Measurements from ENCODE around the gene RUFY3. TPM values are rescaled to one million over a fixed set of nuclear protein-coding genes. Genes with fewer than 3 reads are reported as not detected.

RUFY3 gene
- total and polyA plus RNA-seq, 2 of the 13 experiments (the other 11 are each of a cell fraction or from before 2014, with no cell fraction given) = 17.9 to 25.3 TPM

GRCh38 chr4:70687821-70688794 is 33.7 kb upstream of the RUFY3 start, which contains the start of gene UTP3 (continued):
- peak; percentile 84 for TF ChIP-seq PHF21A (CRISPR knock-in tag; IDR thresholded peaks at IDR 0.05)
- peak; percentile 2; the same call in 1 of the 2 replicates for TF ChIP-seq FOXO1 (CRISPR knock-in tag; IDR thresholded peaks at IDR 0.05)
- TF ChIP-seq SRSF1 (optimal IDR thresholded peaks at IDR 0.05; ENCODE audit: low read depth, low read length) = peak; percentile 55
- no peak for TF ChIP-seq ZNF550 (CRISPR knock-in tag; IDR thresholded peaks at IDR 0.05; ENCODE audit: borderline replicate concordance)
- TF ChIP-seq ARNTL (CRISPR knock-in tag; IDR thresholded peaks at IDR 0.05) = peak; percentile 89
- TF ChIP-seq CC2D1A (CRISPR knock-in tag; IDR thresholded peaks at IDR 0.05) = 0 out of 2 replicates have a peak, but pooled peaks have one; percentile 87
- TF ChIP-seq PRDM4 (CRISPR knock-in tag; IDR thresholded peaks at IDR 0.05; ENCODE audit: borderline replicate concordance) = no peak
- TF ChIP-seq ZNF207 (IDR thresholded peaks at IDR 0.05; ENCODE audit: borderline replicate concordance) = no peak
- peak; percentile 55; the same call in 1 of the 2 replicates for TF ChIP-seq FOXP4 (CRISPR knock-in tag; IDR thresholded peaks at IDR 0.05)
- TF ChIP-seq CREM (IDR thresholded peaks at IDR 0.05) = peak; percentile 91
- TF ChIP-seq CREM (CRISPR knock-in tag; IDR thresholded peaks at IDR 0.05) = no peak
- peak; percentile 57; the same call in 1 of the 2 replicates for TF ChIP-seq ZNF609 (CRISPR knock-in tag; IDR thresholded peaks at IDR 0.05; ENCODE audit: borderline replicate concordance)
- TF ChIP-seq ARNT2 (CRISPR knock-in tag; IDR thresholded peaks at IDR 0.05; ENCODE audit: low read depth) = peak; percentile 83
- TF ChIP-seq DBP (CRISPR knock-in tag; IDR thresholded peaks at IDR 0.05; ENCODE audit: not compliant biosample characterization) = no peak
- no peak for TF ChIP-seq RFX5 (IDR thresholded peaks at IDR 0.05; ENCODE audit: low read depth, low read length)
- peak; percentile 91 for TF ChIP-seq ZNF772 (CRISPR knock-in tag; IDR thresholded peaks at IDR 0.05)
- TF ChIP-seq ZNF557 (CRISPR knock-in tag; IDR thresholded peaks at IDR 0.05) = no peak
- no peak for TF ChIP-seq ZNF761 (CRISPR knock-in tag; conservative IDR thresholded peaks at IDR 0.05)
- peak; percentile 93 for TF ChIP-seq ZNF232 (CRISPR knock-in tag; IDR thresholded peaks at IDR 0.05; ENCODE audit: borderline replicate concordance)
